ENCODE results near the gene ST6GAL1. TPM values are rescaled to one million over a fixed set of nuclear protein-coding genes. Genes with fewer than 3 reads are reported as not detected.

The ST6GAL1 gene
- total RNA-seq, 1 experiment from 2014 or later, result 15.6 TPM

DNA sequence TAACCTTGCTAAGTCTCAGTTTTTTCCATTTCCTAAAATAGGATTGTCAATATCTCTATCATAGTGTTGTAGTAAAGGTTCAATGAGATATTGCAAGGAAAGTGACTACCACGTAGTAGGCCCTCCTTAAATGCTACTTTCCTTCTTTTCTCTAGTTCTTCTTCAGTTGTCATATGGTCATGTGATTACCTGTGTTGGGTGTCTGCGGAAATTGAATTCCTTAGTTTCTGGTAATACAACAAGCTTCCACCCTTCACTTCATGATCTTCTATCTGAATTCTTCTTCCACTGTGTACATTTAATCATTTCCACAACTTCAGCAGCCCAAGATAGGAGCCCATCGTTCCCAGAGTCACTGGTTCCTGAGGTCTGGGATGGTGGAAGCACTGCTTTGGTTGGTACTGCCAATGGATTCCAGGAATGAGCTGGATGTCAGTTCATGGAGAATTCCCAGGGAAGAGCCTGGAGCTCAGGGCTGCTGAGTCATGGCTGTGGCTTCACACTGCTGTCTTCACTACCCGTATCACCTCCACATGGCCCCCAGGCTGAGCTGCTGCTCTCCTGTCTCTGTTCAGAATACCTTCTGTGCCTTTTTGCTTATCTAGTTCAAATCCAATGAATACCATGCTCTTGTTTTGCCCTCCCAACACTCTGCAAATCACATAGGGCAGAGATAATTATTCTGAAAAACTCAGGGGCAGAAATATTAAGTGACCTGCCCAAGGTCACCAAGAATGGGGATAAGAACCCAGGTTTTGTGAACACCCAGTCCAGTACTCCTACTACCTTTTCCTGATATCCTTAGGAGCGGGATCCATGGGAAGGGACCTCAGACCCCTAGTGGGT, 110.4 kb downstream of the ST6GAL1 start:
- ChIA-PET RAD21 (ENCODE audit: low non-redundant PET in 1 of 2, low total read pairs in 2 of 2, uncharacterized antibody in 2 of 2, unreplicated experiment in 2 of 2) (no interaction called here), POLR2A (no interaction called here), CTCF (no interaction called here)
- H3K4me3 ChIP-seq (replicated peaks in 1 of 2; ENCODE audit: low read depth in 1 of 2, low read length in 2 of 2), result no peak overlapping the region
- no TSS peak for BruUV-seq (replicated peaks)
- H3K27ac ChIP-seq (ENCODE audit: low read depth, low read length), result no peak overlapping the region
- intact Hi-C loops (cut with micrococcal nuclease), result no loop called here
- H3K4me2 ChIP-seq (ENCODE audit: low read length), result no peak overlapping the region
- no peaks in the 10 kb centered on the region for H3K79me2 ChIP-seq (ENCODE audit: insufficient read depth, low read length)
- no peak overlapping the region for H2AFZ ChIP-seq (ENCODE audit: low read depth, low read length, poor library complexity, severe bottlenecking)
- no peak overlapping the region for H3K9ac ChIP-seq (ENCODE audit: low read length)
- H4K20me1 ChIP-seq (ENCODE audit: insufficient read depth), result no peaks in the 10 kb centered on the region
- H3K27me3 ChIP-seq (ENCODE audit: insufficient read depth, low read length), result no peaks in the 10 kb centered on the region
- no peak for TF ChIP-seq SIN3A (IDR thresholded peaks at IDR 0.05; ENCODE audit: low read depth)
- TF ChIP-seq, protein P1, sequence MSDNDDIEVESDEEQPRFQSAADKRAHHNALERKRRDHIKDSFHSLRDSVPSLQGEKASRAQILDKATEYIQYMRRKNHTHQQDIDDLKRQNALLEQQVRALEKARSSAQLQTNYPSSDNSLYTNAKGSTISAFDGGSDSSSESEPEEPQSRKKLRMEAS (IDR thresholded peaks at IDR 0.05), result 0 out of 2 replicates have a peak, but pooled peaks have one; percentile 26
- TF ChIP-seq, protein P2, sequence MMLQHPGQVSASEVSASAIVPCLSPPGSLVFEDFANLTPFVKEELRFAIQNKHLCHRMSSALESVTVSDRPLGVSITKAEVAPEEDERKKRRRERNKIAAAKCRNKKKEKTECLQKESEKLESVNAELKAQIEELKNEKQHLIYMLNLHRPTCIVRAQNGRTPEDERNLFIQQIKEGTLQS (IDR thresholded peaks at IDR 0.05), result no peak
- TF ChIP-seq POLR2AphosphoS5 (IDR thresholded peaks at IDR 0.05; ENCODE audit: low read depth, low read length), result no peak
- H3K36me3 ChIP-seq (ENCODE audit: control insufficient read depth in 1 of 2, insufficient read depth in 2 of 2, low read length in 2 of 2), result no peaks in the 10 kb centered on the region
- no peaks in the 10 kb centered on the region for H3K9me3 ChIP-seq (ENCODE audit: control insufficient read depth in 1 of 2, insufficient read depth in 1 of 2, low read depth in 1 of 2, low read length in 2 of 2)
- ATAC-seq (peak; percentile 36; the same call in 1 of the 2 replicates), DNase-seq (ENCODE audit: low read depth, low spot score) (no peak)
- no peaks in the 10 kb centered on the region for H3K9me2 ChIP-seq (ENCODE audit: insufficient read depth)
- peaks cover 2 to 18% of the 10 kb centered on the region in 2 experiments; a peak in 3 of 4 replicates for H3K4me1 ChIP-seq (ENCODE audit: control insufficient read depth in 1 of 2, insufficient read depth in 2 of 2, low read length in 2 of 2)

DNA sequence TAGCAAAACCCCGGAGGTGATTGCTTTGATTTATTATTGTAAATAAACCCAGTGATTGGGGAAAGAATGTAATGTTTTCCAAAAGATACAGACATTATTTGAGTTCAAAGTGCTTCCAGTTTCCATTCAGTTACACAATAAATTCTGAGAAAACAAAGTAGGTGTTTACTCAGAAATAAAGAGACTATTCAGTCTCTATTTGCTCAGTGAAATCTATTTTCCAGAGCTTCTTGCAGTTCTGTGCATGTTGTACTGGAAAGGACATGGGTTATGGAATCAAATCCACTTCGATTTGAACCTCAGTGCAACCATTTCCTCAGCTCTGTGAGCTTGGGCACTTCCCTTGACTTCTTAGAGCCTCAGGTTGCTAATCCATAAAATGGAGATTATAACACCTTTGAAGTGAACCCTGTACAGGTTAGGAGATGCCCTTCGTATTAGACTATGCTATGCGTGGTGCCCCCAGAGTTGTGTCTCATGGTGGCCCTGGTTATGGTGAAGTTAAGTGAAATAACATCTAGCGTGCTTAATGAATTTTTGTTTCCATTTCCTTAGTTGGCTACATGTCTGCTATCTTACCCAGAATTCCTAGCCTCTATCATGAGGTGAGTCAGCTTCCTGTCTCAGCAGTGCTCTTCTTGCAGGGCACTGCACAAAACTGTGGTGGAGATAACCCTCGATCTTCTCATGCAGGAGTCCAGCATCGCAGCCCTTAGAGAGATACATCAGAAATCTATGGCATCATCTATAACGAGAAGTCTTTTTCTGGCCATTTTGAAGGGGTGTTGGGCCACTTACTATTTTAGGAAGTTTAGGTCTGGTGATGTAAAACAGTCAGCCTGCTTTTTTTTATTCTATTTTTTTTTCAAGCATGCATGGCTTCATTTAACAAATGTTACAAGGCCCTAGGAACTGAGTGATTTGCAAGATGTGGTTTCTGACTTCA, 111.3 kb downstream of the ST6GAL1 start:
- POLR2A ChIA-PET, result no interaction called here
- BruUV-seq (replicated peaks), result no TSS peak
- CTCF ChIA-PET, result no interaction called here
- no peak overlapping the region for H3K27ac ChIP-seq (ENCODE audit: low read depth, low read length)
- no peak overlapping the region for H3K4me3 ChIP-seq (replicated peaks in 1 of 2; ENCODE audit: low read depth in 1 of 2, low read length in 2 of 2)
- H3K9me3 ChIP-seq (ENCODE audit: control insufficient read depth in 1 of 2, insufficient read depth in 1 of 2, low read depth in 1 of 2, low read length in 2 of 2), result no peaks in the 10 kb centered on the region
- ATAC-seq (no peak), DNase-seq (ENCODE audit: low read depth, low spot score) (no peak)
- H3K4me2 ChIP-seq (ENCODE audit: low read length), result 0 out of 2 replicates have a peak overlapping the region, but pooled peaks have one; percentile 17
- no peaks in the 10 kb centered on the region for H4K20me1 ChIP-seq (ENCODE audit: insufficient read depth)
- peaks cover 2 to 18% of the 10 kb centered on the region in 2 experiments; a peak in 3 of 4 replicates for H3K4me1 ChIP-seq (ENCODE audit: control insufficient read depth in 1 of 2, insufficient read depth in 2 of 2, low read length in 2 of 2)
- no peaks in the 10 kb centered on the region for H3K79me2 ChIP-seq (ENCODE audit: insufficient read depth, low read length)
- H3K36me3 ChIP-seq (ENCODE audit: control insufficient read depth in 1 of 2, insufficient read depth in 2 of 2, low read length in 2 of 2), result no peaks in the 10 kb centered on the region
- intact Hi-C loops (cut with micrococcal nuclease), result no loop called here
- no peak overlapping the region for H2AFZ ChIP-seq (ENCODE audit: low read depth, low read length, poor library complexity, severe bottlenecking)
- H3K9me2 ChIP-seq (ENCODE audit: insufficient read depth), result no peaks in the 10 kb centered on the region
- no peak overlapping the region for H3K9ac ChIP-seq (ENCODE audit: low read length)
- no peaks in the 10 kb centered on the region for H3K27me3 ChIP-seq (ENCODE audit: insufficient read depth, low read length)
- RAD21 ChIA-PET (ENCODE audit: low non-redundant PET in 1 of 2, low total read pairs in 2 of 2, uncharacterized antibody in 2 of 2, unreplicated experiment in 2 of 2), result no interaction called here
- no peak for TF ChIP-seq YY1 (IDR thresholded peaks at IDR 0.05; ENCODE audit: extremely low read depth, insufficient replicate concordance, low read depth, low read length)
- TF ChIP-seq ZNF274 (IDR thresholded peaks at IDR 0.05; ENCODE audit: low read depth, low read length), result no peak
- TF ChIP-seq SRF (IDR thresholded peaks at IDR 0.05; ENCODE audit: low read depth), result no peak
- no peak for TF ChIP-seq EZH2 (IDR thresholded peaks at IDR 0.05)
- TF ChIP-seq, protein P1 (IDR thresholded peaks at IDR 0.05), result no peak
- TF ChIP-seq, protein P3, sequence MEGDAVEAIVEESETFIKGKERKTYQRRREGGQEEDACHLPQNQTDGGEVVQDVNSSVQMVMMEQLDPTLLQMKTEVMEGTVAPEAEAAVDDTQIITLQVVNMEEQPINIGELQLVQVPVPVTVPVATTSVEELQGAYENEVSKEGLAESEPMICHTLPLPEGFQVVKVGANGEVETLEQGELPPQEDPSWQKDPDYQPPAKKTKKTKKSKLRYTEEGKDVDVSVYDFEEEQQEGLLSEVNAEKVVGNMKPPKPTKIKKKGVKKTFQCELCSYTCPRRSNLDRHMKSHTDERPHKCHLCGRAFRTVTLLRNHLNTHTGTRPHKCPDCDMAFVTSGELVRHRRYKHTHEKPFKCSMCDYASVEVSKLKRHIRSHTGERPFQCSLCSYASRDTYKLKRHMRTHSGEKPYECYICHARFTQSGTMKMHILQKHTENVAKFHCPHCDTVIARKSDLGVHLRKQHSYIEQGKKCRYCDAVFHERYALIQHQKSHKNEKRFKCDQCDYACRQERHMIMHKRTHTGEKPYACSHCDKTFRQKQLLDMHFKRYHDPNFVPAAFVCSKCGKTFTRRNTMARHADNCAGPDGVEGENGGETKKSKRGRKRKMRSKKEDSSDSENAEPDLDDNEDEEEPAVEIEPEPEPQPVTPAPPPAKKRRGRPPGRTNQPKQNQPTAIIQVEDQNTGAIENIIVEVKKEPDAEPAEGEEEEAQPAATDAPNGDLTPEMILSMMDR (IDR thresholded peaks at IDR 0.05 in 2 of 3, conservative IDR thresholded peaks at IDR 0.05 in 1 of 3; ENCODE audit: borderline replicate concordance in 1 of 3, insufficient read depth in 1 of 3, low read depth in 2 of 3, low read length in 2 of 3), result no peak
- TF ChIP-seq SP1 (IDR thresholded peaks at IDR 0.05; ENCODE audit: low read depth), result no peak
- TF ChIP-seq ELF1 (IDR thresholded peaks at IDR 0.05; ENCODE audit: borderline replicate concordance, low read depth), result no peak
- TF ChIP-seq EZH2phosphoT487 (IDR thresholded peaks at IDR 0.05; ENCODE audit: borderline replicate concordance), result no peak

Measured in HCT116 (cell line).